22Rv1 (cell line): ENCODE results near the gene HELZ.

Source experiments
- ZFX ChIP-seq: fragments of 450-650 bp; IDR thresholded peaks from 2 replicates; pipeline ENCODE4 v1.6.1; 2017; ENCODE audit warnings: antibody characterized with exemption, borderline replicate concordance
- TF ChIP-seq, protein P1 (sequence below): fragments of 450-650 bp; IDR thresholded peaks from 2 replicates; pipeline ENCODE4 v1.5.1; 2017; ENCODE audit warnings: mild to moderate bottlenecking

DNA sequence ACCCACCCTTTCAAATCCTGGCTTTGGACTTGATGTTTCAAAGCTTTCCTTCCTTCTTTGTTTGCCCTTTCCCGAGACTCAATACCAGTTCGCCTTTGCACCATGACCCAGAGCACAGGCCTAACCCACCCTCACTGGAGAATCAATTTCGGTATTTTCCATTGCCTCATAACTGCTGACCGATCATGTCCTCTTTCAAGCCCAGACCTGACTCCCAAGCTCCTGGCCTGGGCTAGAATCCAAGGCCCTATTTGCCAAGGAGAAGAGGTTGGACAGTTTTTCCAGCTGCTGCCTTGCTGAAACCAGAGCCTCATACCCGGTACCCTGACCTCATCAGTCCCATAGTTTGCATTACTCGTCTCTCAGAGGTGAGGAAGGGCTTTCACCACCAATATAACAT is 35.3 kb upstream of the HELZ start:
- TF ChIP-seq, protein P1, sequence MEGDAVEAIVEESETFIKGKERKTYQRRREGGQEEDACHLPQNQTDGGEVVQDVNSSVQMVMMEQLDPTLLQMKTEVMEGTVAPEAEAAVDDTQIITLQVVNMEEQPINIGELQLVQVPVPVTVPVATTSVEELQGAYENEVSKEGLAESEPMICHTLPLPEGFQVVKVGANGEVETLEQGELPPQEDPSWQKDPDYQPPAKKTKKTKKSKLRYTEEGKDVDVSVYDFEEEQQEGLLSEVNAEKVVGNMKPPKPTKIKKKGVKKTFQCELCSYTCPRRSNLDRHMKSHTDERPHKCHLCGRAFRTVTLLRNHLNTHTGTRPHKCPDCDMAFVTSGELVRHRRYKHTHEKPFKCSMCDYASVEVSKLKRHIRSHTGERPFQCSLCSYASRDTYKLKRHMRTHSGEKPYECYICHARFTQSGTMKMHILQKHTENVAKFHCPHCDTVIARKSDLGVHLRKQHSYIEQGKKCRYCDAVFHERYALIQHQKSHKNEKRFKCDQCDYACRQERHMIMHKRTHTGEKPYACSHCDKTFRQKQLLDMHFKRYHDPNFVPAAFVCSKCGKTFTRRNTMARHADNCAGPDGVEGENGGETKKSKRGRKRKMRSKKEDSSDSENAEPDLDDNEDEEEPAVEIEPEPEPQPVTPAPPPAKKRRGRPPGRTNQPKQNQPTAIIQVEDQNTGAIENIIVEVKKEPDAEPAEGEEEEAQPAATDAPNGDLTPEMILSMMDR, result no peak
- no peak for TF ChIP-seq ZFX
